Dermis microvascular lymphatic vessel endothelial cell (primary cell): ENCODE measurements around the gene GOLGA6L24. TPM values are rescaled to one million over a fixed set of nuclear protein-coding genes. Genes with fewer than 3 reads are reported as not detected.
"Not testable (repeated sequence)": the region's sequence is repeated elsewhere in the genome, so short reads cannot be mapped to it uniquely, and the experiment has no call there.

ENCODE experiments used
- DNase-seq, 2 donors: peaks; one replicate each; pipeline versions ENCODE4 v3.0.0 to v3.0.0-alpha.2; 2010; ENCODE audit warnings: low read depth in 2 of 2
- total RNA-seq: library from RNA; depleted of rRNA; stranded (reverse); fragments of >200 nt; gene quantifications from 2 replicates; pipeline ENCODE4 v1.2.1, GENCODE V29; 2014

GOLGA6L24 gene
- total RNA-seq = not detected in 2 replicates

- DNase-seq = not testable (repeated sequence)
These were observed at the start of gene GOLGA6L24 for GRCh38 chr15:28357984-28358383. Gene GOLGA6L24 (minus strand): TSS chr15:28358084. CDS start chr15:28358023, 61 bp downstream.

- DNase-seq = not testable (repeated sequence)
These were observed 45.0 kb upstream of the GOLGA6L24 start for GRCh38 chr15:28402774-28403435.

GRCh38 chr15:28396022-28396421, 38.1 kb upstream of the GOLGA6L24 start:
- DNase-seq = not testable (repeated sequence)

GRCh38 chr15:28380053-28380452, 22.2 kb upstream of the GOLGA6L24 start:
- DNase-seq = not testable (repeated sequence)

- not testable (repeated sequence) for DNase-seq
These were observed 20.5 kb upstream of the GOLGA6L24 start, which contains the start of gene GOLGA8F for GRCh38 chr15:28378364-28378763. Gene GOLGA8F (plus strand): TSS chr15:28378664. CDS start chr15:28378762, 98 bp downstream.

GRCh38 chr15:28365502-28365901, 7.6 kb upstream of the GOLGA6L24 start:
- DNase-seq = not testable (repeated sequence)

- DNase-seq = not testable (repeated sequence)
These were observed 35.7 kb downstream of the GOLGA6L24 start, which contains the start of gene HERC2 for GRCh38 chr15:28322129-28322588. Gene HERC2 (minus strand): TSS chr15:28322179. CDS start chr15:28321433, 746 bp downstream.

GRCh38 chr15:28321358-28322078, 36.4 kb downstream of the GOLGA6L24 start:
- DNase-seq = not testable (repeated sequence)

GRCh38 chr15:28319725-28320124, 38.2 kb downstream of the GOLGA6L24 start:
- DNase-seq = not testable (repeated sequence)

- DNase-seq = not testable (repeated sequence)
These were observed 39.1 kb downstream of the GOLGA6L24 start for GRCh38 chr15:28318828-28319227.

GRCh38 chr15:28318122-28318521, 39.8 kb downstream of the GOLGA6L24 start:
- not testable (repeated sequence) for DNase-seq

- DNase-seq = not testable (repeated sequence)
These were observed 40.9 kb downstream of the GOLGA6L24 start for GRCh38 chr15:28316958-28317357.

GRCh38 chr15:28310454-28310853, 47.4 kb downstream of the GOLGA6L24 start:
- DNase-seq = not testable (repeated sequence)

GRCh38 chr15:28308718-28309117, 49.2 kb downstream of the GOLGA6L24 start:
- not testable (repeated sequence) for DNase-seq

Other genes starting within 250 kb of the GOLGA6L24 start
- 40.3 and 52.1 TPM in 2 replicates for gene HERC2, start 35.9 kb downstream of the GOLGA6L24 start, total RNA-seq
- not detected in 2 replicates for gene GOLGA8F, start 20.6 kb upstream of the GOLGA6L24 start, total RNA-seq
- gene GOLGA8G, start 174.9 kb upstream of the GOLGA6L24 start, total RNA-seq = not detected in 2 replicates
- gene GOLGA6L25, start 195.5 kb upstream of the GOLGA6L24 start, total RNA-seq = not detected in 2 replicates